GM19395 (cell line): ENCODE data around the gene LSS.

Experiments
- ATAC-seq: cut with Tn5 transposase; IDR thresholded peaks from one replicate; pipeline ENCODE4 v1.9.1; 2021; ENCODE audit warnings: mild to moderate bottlenecking, moderate library complexity; ENCODE audit not compliant: unreplicated experiment

The LSS gene

GRCh38 chr21:46219591-46220239, 8.9 kb downstream of the LSS start:
- no peak for ATAC-seq

- no peak for ATAC-seq
Observed at GRCh38 chr21:46218906-46219590, 9.5 kb downstream of the LSS start.

GRCh38 chr21:46217511-46218196, 10.9 kb downstream of the LSS start:
- ATAC-seq: no peak

DNA sequence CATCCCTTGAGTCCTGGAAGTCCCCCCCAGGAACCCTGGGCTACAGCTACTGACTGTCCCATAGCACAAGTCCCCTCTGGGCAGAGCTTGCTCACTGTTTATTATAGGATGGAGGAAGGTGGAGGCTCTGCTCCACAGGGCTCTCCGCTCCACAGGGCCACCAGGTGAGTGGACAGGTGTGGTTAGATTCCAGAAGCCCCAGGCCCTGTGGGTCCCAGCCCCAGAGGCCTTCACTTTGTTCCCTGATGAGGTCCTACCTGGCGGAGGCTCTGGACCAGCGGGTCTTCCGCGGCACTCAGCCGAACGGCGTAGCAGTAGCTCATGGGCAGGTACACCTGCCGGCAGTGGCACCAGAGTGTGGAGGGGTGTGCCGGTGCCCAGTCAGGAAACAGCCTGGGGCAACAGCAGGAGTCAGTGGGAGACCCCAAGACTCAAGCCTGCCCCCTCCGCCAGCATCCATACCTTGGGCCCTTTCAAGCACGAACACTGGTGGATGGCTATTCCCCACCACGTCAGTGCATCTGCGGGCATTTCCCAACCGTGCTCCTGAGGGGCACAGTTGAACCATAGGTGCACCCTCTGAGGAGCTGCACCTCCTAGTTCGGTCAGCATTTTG, 12.3 kb downstream of the LSS start:
- no peak for ATAC-seq

- no peak for ATAC-seq
Observed at GRCh38 chr21:46215436-46216131, 13.0 kb downstream of the LSS start.

DNA sequence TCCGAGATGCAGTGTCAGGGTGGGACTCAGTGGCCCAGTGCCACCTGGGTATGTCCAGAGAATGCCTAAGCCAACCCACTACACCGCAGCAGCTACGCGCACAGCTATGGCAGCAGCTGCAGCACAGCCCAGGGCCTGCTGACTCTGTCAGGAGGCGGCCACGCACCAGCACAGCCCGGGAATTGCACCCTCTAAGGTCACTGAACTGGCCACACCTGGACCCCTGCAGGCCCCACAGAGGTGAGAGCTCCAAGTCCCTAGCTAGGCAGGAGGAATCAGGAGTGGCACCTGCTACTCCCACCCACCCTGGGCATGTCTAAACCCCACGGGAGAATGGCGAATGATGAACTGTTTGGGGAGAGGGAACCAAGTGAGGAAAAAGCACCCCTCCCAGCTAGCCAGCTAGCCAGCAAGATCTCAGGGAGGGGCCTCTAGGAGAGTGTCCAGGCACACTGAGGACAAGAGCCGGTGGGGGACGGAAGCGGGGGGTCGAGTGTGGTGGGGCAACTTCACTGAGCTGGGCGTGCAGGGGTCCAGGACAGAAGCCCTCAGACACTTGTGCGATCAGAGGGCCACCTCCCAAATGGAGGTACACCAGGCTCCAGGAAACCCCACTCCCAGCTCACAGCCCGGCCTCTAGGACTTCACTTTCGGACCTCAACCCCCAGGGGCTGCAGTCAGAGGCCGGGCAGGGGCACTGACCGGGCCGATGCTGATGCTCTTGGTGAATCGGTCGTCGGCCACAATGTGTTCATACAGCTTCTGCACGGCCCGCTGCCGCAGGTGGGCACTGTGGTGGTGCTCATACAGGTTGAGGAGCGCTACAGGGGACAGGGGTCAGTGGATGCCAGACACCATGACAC, 13.9 kb downstream of the LSS start:
- ATAC-seq: no peak

DNA sequence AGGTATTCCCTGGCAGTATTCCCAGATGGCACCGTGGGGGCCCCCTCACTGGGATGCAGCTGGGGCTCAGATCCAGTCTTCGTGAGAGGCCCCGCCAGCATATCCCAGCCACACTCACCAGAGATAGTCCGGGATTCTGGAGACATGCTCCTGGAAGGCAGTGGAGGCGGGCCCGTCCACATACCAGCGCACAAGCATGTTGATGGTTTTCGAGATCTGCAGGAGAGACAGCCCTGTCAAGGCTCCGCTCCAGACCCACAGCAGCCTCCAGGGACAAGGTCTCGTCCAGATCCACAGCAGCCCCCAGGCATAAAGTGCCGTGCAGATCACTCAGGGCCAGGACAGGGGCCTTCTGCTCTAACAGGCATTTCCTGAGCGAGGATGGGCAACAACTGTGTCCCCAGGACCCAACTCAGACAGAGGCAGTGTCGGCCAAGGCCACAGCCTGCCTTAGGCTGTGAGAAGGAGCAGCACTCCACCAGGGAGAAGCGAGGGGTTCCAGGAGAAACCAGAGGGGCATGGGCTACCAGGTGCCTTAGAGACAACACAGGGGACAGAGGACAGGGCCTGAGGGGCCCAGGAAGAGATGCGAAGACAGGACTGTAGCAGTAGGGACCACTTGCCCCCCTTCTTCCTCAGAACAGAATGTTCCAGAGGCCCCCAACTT, 14.8 kb downstream of the LSS start:
- ATAC-seq: no peak

DNA sequence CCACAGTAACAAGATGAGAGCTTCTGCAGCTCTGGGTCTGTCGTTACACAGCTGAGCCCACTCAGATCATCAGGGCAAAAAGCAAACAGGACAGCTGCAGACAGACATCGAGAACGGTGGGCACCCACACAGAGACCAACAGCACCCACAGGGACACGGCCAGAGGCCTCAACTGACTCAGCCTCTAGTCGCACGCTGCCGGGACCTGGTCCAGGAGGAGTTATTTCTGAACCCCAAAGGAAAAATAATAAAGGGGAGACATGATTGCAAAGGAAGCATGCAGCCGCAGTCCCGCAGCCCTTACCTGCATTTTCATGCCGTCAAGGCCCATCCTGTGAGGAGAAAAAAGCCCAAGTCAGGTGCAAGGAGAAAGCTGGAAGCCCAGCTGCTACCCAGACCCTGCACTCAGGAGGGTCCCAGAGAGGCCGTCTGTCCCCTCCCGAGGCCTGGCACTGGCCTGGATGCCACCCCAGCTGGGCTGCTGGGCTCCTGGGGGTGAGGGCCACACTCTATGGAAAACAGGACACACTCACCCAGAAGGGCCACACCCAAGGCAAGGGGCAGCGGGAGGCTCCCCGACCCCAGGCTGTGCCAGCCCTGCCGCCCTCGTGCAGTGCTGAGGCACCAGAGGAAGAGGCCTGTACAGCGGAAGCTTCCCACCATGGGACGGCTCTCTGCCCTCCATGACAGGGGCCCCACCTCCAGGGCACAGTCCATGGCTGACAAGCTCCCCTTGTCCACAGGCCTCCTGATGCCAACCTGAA, 15.7 kb downstream of the LSS start:
- no peak for ATAC-seq

- ATAC-seq: no peak
Observed at GRCh38 chr21:46211786-46212720, 16.5 kb downstream of the LSS start.

- no peak for ATAC-seq
Observed at GRCh38 chr21:46211376-46211775, 17.2 kb downstream of the LSS start.

GRCh38 chr21:46210378-46211136, 18.0 kb downstream of the LSS start:
- no peak for ATAC-seq

- ATAC-seq: no peak
Observed at GRCh38 chr21:46208761-46209721, 19.5 kb downstream of the LSS start.

DNA sequence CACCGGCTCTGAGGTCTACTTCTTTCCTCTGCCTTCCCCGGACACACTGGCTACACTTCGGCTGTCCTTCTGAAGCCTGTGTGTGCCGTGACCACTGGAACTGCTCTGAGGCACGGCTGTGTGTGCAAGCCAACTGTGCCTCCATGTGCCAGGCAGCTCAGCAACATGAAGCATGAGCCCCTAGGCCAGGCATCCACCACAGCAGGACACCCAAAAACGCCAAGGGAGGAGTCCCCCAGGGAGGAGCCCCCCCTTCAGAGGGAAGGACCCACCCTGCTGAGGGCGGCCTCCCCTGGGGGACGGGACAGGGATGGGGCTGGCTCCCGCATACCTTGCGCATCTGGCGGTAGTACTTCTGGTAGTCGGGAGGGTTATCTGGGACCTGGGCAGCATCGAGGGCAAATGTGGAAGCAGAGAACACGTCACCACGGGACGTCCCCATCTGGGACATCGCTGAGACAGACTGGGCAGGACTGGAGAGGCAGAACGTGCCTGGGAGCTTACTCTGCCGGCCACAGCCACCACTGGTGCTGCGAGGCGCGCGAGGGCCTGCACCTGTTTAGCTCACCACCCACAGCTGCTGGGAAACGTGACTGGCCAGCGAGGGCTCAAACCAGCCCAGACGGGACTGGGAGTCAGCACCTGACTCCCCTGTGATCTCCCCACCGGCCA, 20.5 kb downstream of the LSS start:
- ATAC-seq: no peak

DNA sequence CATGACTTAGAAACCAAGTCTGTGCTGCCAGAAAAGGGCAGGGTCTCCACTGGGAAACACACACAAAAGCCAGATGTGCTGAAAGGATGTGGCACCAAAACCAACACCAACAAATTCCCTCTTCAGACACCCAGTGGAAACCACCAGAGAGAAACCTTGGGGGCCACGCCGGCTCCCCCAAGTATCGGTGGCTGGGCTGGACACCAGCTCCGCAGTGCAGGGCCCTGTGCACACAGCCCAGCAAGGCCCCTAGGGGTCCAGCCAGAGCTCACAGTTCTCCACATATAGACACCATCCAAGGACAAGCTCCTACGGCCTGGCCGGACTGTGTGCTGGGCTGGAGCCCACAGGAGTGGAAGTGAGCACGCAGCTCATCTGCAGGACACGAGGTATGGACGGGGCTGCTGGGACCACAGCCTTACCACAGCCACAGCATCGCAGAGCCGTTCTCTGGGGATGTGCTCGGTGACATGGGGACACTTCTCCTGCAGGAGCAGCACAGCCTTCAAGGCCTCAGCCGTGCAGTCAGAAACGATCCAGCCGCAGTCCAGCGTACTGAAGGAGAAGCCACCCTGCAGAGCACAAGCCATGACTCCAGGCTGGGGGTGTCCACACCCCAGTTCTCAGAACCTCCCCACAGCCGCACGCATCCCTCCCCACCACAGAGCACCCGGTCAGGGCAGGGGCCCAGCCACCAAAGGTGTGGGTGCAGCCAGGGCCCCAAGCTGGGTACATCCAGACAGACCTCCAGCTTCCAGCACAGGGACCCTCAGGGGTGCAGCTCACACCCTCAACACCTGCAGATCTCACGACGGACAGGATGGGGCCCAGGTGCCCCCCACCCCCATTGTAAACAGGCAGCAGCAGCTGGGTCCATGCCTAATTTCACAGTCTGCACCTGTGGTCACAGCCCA, 21.3 kb downstream of the LSS start:
- ATAC-seq: no peak
